Muscle of leg (tissue), 11 donors: ENCODE results near the gene ARHGAP27. TPM values are rescaled to one million over a fixed set of nuclear protein-coding genes. Genes with fewer than 3 reads are reported as not detected.

Experiments used
- DNase-seq: peaks from one replicate; pipeline ENCODE4 v3.0.0; 2013
- H3K27ac ChIP-seq: one replicate; pipeline ENCODE4 v1.5.1; 2013; ENCODE audit warnings: mild to moderate bottlenecking, low read length, control low read depth
- H3K27me3 ChIP-seq: one replicate; pipeline ENCODE4 v1.6.1; 2013; ENCODE audit warnings: low read length; ENCODE audit not compliant: control insufficient read depth, insufficient read depth
- H3K36me3 ChIP-seq: one replicate; pipeline ENCODE4 v1.6.1; 2013; ENCODE audit warnings: low read length; ENCODE audit not compliant: control insufficient read depth, insufficient read depth
- H3K4me1 ChIP-seq: one replicate; pipeline ENCODE4 v1.6.1; 2013; ENCODE audit warnings: low read length; ENCODE audit not compliant: control insufficient read depth, insufficient read depth
- H3K4me3 ChIP-seq: one replicate; pipeline ENCODE4 v1.5.1; 2013; ENCODE audit warnings: low read length, control low read depth
- H3K9me3 ChIP-seq: replicated peaks from 2 replicates; pipeline ENCODE4 v1.6.1; 2013; ENCODE audit warnings: low read depth, low read length; ENCODE audit not compliant: control insufficient read depth
- WGBS: methylation state at CpG from one replicate; pipeline ENCODE4 v1.1.5; 2013; ENCODE audit warnings: missing lambda C conversion rate; ENCODE audit not compliant: insufficient coverage; 5-methylcytosine and 5-hydroxymethylcytosine counted together
- polyA plus RNA-seq, 8 donors: library from polyadenylated mRNA; unstranded; fragments of 120-200 nt; gene quantifications; one replicate each; pipeline versions ENCODE4 v1.2.1 to v1.2.3, GENCODE V29; 2013; ENCODE audit warnings: inconsistent platforms in 1 of 8, low replicate concordance in 1 of 8; ENCODE audit not compliant: insufficient read length in 8 of 8, insufficient read depth in 1 of 8
- total RNA-seq: library from RNA; stranded (reverse); fragments of 120-200 nt; gene quantifications from one replicate; pipeline ENCODE4 v1.2.4, GENCODE V29; 2013

The ARHGAP27 gene
- total and polyA plus RNA-seq, 9 donors, result 7.1 to 19.0 (median 9.8) TPM

- peaks cover 6% of the 10 kb centered on the region for H3K36me3 ChIP-seq
- 86% methylated on average over 9 of the region's 11 CpGs for WGBS
- no peak for DNase-seq
- H3K9me3 ChIP-seq, result no peaks in the 10 kb centered on the region
- no peaks in the 10 kb centered on the region for H3K27me3 ChIP-seq
- no peak overlapping the region for H3K4me3 ChIP-seq
- peaks cover 19% of the 10 kb centered on the region for H3K4me1 ChIP-seq
- H3K27ac ChIP-seq, result no peak overlapping the region
These were observed 6.4 kb upstream of the ARHGAP27 start for GRCh38 chr17:45438931-45439610.

- H3K36me3 ChIP-seq, result peaks cover 6% of the 10 kb centered on the region
- WGBS, result 74% methylated on average over 25 of the region's 30 CpGs
- H3K4me3 ChIP-seq, result no peak overlapping the region
- no peaks in the 10 kb centered on the region for H3K9me3 ChIP-seq
- H3K27ac ChIP-seq, result no peak overlapping the region
- peaks cover 10% of the 10 kb centered on the region for H3K27me3 ChIP-seq
- DNase-seq, result no peak
- peaks cover 25% of the 10 kb centered on the region for H3K4me1 ChIP-seq
These were observed 5.0 kb upstream of the ARHGAP27 start for GRCh38 chr17:45437465-45438283.

- no peak overlapping the region for H3K4me3 ChIP-seq
- no peaks in the 10 kb centered on the region for H3K9me3 ChIP-seq
- DNase-seq, result no peak
- H3K27me3 ChIP-seq, result peaks cover 17% of the 10 kb centered on the region
- peaks cover 30% of the 10 kb centered on the region for H3K4me1 ChIP-seq
- 85% methylated on average over 12 of the region's 23 CpGs for WGBS
- H3K36me3 ChIP-seq, result peaks cover 6% of the 10 kb centered on the region
- H3K27ac ChIP-seq, result no peak overlapping the region
These were observed 4.2 kb upstream of the ARHGAP27 start for GRCh38 chr17:45436625-45437464.

GRCh38 chr17:45436161-45436560 lies 3.5 kb upstream of the ARHGAP27 start:
- WGBS, result 86% methylated on average over 8 of the region's 10 CpGs
- no peak for DNase-seq
- Histone ChIP-seq H3K4me3 (no peak overlapping the region), H3K27me3 (peaks cover 24% of the 10 kb centered on the region), H3K9me3 (no peaks in the 10 kb centered on the region), H3K4me1 (peaks cover 30% of the 10 kb centered on the region), H3K36me3 (peaks cover 6% of the 10 kb centered on the region), H3K27ac (no peak overlapping the region)

- Histone ChIP-seq H3K27me3 (peaks cover 30% of the 10 kb centered on the region), H3K9me3 (no peaks in the 10 kb centered on the region), H3K36me3 (peaks cover 6% of the 10 kb centered on the region), H3K4me1 (peaks cover 30% of the 10 kb centered on the region), H3K4me3 (no peak overlapping the region), H3K27ac (no peak overlapping the region)
- DNase-seq, result no peak
- 80% methylated on average over 1 of the region's 5 CpGs for WGBS
These were observed 2.8 kb upstream of the ARHGAP27 start for GRCh38 chr17:45435481-45435880.

- DNase-seq, result no peak
- no CpG with 5 or more reads among the region's 4 CpGs for WGBS
- Histone ChIP-seq H3K36me3 (peaks cover 4% of the 10 kb centered on the region), H3K9me3 (no peaks in the 10 kb centered on the region), H3K4me1 (peaks cover 29% of the 10 kb centered on the region), H3K27ac (no peak overlapping the region), H3K27me3 (peaks cover 51% of the 10 kb centered on the region), H3K4me3 (no peak overlapping the region)
These were observed 477 bp upstream of the ARHGAP27 start for GRCh38 chr17:45433159-45433535.

GRCh38 chr17:45431531-45432404 lies 902 bp downstream of the ARHGAP27 start:
- H3K4me3 ChIP-seq, result peak overlapping the region; percentile 49
- no peak overlapping the region for H3K27ac ChIP-seq
- no peaks in the 10 kb centered on the region for H3K9me3 ChIP-seq
- H3K27me3 ChIP-seq, result peaks cover 64% of the 10 kb centered on the region
- under 1% methylated on average over 35 of the region's 64 CpGs for WGBS
- DNase-seq, result peak; percentile 52
- peaks cover 4% of the 10 kb centered on the region for H3K36me3 ChIP-seq
- H3K4me1 ChIP-seq, result peaks cover 35% of the 10 kb centered on the region

- Histone ChIP-seq H3K36me3 (peaks cover under 1% of the 10 kb centered on the region), H3K4me1 (peaks cover 35% of the 10 kb centered on the region), H3K9me3 (no peaks in the 10 kb centered on the region), H3K27me3 (peaks cover 73% of the 10 kb centered on the region), H3K27ac (no peak overlapping the region), H3K4me3 (peak overlapping the region; percentile 49)
- 7% methylated on average over 41 of the region's 47 CpGs for WGBS
- DNase-seq, result peak; percentile 48
These were observed 1.7 kb downstream of the ARHGAP27 start for GRCh38 chr17:45430738-45431530.
